PC-9 (cell line): ENCODE measurements around the gene SBF2. TPM values are rescaled to one million over a fixed set of nuclear protein-coding genes. Genes with fewer than 3 reads are reported as not detected.

Source experiments
- BruUV-seq: library from RNA; stranded (reverse); fragments of 400-500 nt; replicated peaks from 2 replicates; lab custom pipeline; 2021; lab: Mats Ljungman, UMichigan
- CTCF ChIA-PET: fragments of 300-600 bp; sonication (Branson Sonifier 250); formaldehyde crosslinking; loops from one replicate; lab custom pipeline; 2022; ENCODE audit warnings: antibody characterized with exemption; lab: Charles Lee
- POLR2A ChIA-PET: fragments of 300-600 bp; sonication (Branson Sonifier 250); formaldehyde crosslinking; loops from one replicate; lab custom pipeline; 2022; ENCODE audit warnings: antibody characterized with exemption; ENCODE audit not compliant: unreplicated experiment; lab: Charles Lee
- DNase-seq, 2 experiments: peaks; one replicate each; pipeline versions ENCODE4 v3.0.0 to v3.0.0-alpha.2; 2015 to 2022; ENCODE audit warnings: mixed read lengths in 1 of 2
- H2AFZ ChIP-seq: fragments of 200-600 bp; sonication (generic); 2 replicates; pipeline ENCODE4 v1.8.1; 2017; ENCODE audit warnings: antibody characterized with exemption
- H3F3A ChIP-seq: fragments of 200-600 bp; sonication (generic); 2 replicates; pipeline ENCODE4 v1.8.1; 2017; ENCODE audit warnings: antibody characterized with exemption, mild to moderate bottlenecking, low read depth; ENCODE audit not compliant: insufficient read depth
- H3K27ac ChIP-seq: fragments of 200-600 bp; sonication (generic); 2 replicates; pipeline ENCODE4 v1.6.1; 2016; ENCODE audit warnings: mixed run types
- H3K27me3 ChIP-seq: fragments of 200-600 bp; sonication (generic); 2 replicates; pipeline ENCODE4 v1.6.1; 2016; ENCODE audit warnings: low read depth, mixed run types; ENCODE audit not compliant: insufficient read depth
- H3K36me3 ChIP-seq: fragments of 200-600 bp; sonication (generic); 2 replicates; pipeline ENCODE4 v1.6.1; 2016; ENCODE audit warnings: low read depth, mixed run types
- H3K4me1 ChIP-seq: fragments of 200-600 bp; sonication (generic); replicated peaks from 2 replicates; pipeline ENCODE4 v1.6.1; 2016; ENCODE audit warnings: mixed run types; ENCODE audit not compliant: insufficient read depth
- H3K4me2 ChIP-seq: fragments of 200-600 bp; sonication (generic); 2 replicates; pipeline ENCODE4 v1.6.1; 2017; ENCODE audit warnings: mixed run types
- H3K4me3 ChIP-seq: fragments of 200-600 bp; sonication (generic); 2 replicates; pipeline ENCODE4 v1.6.1; 2016; ENCODE audit warnings: mixed run types
- H3K79me2 ChIP-seq: fragments of 200-600 bp; sonication (generic); 2 replicates; pipeline ENCODE4 v1.6.1; 2017; ENCODE audit warnings: low read depth, mixed run types
- H3K9me2 ChIP-seq: fragments of 200-600 bp; sonication (generic); 2 replicates; pipeline ENCODE4 v1.8.1; 2017; ENCODE audit warnings: mild to moderate bottlenecking; ENCODE audit not compliant: insufficient read depth
- H3K9me3 ChIP-seq: fragments of 200-600 bp; sonication (generic); 2 replicates; pipeline ENCODE4 v1.8.1; 2016; ENCODE audit warnings: low read depth; ENCODE audit not compliant: insufficient read depth
- H4K20me1 ChIP-seq: fragments of 200-600 bp; sonication (generic); 2 replicates; pipeline ENCODE4 v1.8.1; 2017; ENCODE audit not compliant: insufficient read depth
- EZH2 ChIP-seq: fragments of 200-600 bp; sonication (generic); IDR thresholded peaks from 2 replicates; pipeline ENCODE4 v1.8.0; 2017; ENCODE audit warnings: antibody characterized with exemption, low read depth
- intact Hi-C: fragments of 100-400 bp; cut with micrococcal nuclease; formaldehyde crosslinking; loops from one replicate; pipeline ENCODE4 v1.10.0; 2022; ENCODE audit not compliant: unreplicated experiment
- total RNA-seq: library from RNA; stranded (reverse); gene quantifications from 2 replicates; pipeline ENCODE4 v1.2.3, GENCODE V29; 2021
- TF ChIP-seq, protein P1 (sequence below): fragments of 200-600 bp; sonication (generic); conservative IDR thresholded peaks from 2 replicates; pipeline ENCODE4 v1.6.1; 2017; ENCODE audit warnings: mixed run types, antibody characterized with exemption, mild to moderate bottlenecking, moderate library complexity

Gene SBF2
- total RNA-seq, 1 experiment from 2014 or later, result 18.6 TPM

DNA sequence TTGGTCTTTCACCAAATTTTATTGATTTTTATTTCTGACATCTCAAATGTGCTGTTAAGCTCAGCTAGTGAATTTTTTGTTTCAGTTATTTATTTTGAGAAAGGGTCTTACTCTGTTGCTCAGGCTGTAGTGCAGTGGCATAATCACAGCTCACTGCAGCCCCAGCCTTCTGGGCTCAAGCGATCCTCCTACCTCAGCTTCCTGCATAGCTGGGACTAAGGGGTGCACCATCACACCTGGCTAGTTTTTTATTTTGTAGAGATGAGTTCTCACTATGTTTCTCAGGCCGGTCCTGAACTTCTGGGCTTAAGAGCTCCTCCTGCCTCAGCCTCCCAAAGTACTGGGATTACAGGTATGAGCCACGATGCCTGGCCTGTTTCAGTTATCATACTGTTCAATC, 282.0 kb downstream of the SBF2 start:
- no peaks in the 10 kb centered on the region for H3K79me2 ChIP-seq
- no peak overlapping the region for H3K27ac ChIP-seq
- BruUV-seq, result no TSS peak
- H4K20me1 ChIP-seq, result no peaks in the 10 kb centered on the region
- H3F3A ChIP-seq, result no peaks in the 10 kb centered on the region
- H3K36me3 ChIP-seq, result no peaks in the 10 kb centered on the region
- no peak overlapping the region for H2AFZ ChIP-seq
- H3K4me3 ChIP-seq, result no peak overlapping the region
- intact Hi-C loops, result no loop called here
- TF ChIP-seq, protein P1, sequence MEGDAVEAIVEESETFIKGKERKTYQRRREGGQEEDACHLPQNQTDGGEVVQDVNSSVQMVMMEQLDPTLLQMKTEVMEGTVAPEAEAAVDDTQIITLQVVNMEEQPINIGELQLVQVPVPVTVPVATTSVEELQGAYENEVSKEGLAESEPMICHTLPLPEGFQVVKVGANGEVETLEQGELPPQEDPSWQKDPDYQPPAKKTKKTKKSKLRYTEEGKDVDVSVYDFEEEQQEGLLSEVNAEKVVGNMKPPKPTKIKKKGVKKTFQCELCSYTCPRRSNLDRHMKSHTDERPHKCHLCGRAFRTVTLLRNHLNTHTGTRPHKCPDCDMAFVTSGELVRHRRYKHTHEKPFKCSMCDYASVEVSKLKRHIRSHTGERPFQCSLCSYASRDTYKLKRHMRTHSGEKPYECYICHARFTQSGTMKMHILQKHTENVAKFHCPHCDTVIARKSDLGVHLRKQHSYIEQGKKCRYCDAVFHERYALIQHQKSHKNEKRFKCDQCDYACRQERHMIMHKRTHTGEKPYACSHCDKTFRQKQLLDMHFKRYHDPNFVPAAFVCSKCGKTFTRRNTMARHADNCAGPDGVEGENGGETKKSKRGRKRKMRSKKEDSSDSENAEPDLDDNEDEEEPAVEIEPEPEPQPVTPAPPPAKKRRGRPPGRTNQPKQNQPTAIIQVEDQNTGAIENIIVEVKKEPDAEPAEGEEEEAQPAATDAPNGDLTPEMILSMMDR, result no peak
- TF ChIP-seq EZH2, result no peak
- no peak overlapping the region for H3K4me2 ChIP-seq
- H3K9me2 ChIP-seq, result no peaks in the 10 kb centered on the region
- POLR2A ChIA-PET, result no interaction called here
- CTCF ChIA-PET, result no interaction called here
- H3K4me1 ChIP-seq, result no peaks in the 10 kb centered on the region
- no peak for DNase-seq
- H3K27me3 ChIP-seq, result no peaks in the 10 kb centered on the region
- peaks cover 2% of the 10 kb centered on the region; the same call in 1 of the 2 replicates for H3K9me3 ChIP-seq

DNA sequence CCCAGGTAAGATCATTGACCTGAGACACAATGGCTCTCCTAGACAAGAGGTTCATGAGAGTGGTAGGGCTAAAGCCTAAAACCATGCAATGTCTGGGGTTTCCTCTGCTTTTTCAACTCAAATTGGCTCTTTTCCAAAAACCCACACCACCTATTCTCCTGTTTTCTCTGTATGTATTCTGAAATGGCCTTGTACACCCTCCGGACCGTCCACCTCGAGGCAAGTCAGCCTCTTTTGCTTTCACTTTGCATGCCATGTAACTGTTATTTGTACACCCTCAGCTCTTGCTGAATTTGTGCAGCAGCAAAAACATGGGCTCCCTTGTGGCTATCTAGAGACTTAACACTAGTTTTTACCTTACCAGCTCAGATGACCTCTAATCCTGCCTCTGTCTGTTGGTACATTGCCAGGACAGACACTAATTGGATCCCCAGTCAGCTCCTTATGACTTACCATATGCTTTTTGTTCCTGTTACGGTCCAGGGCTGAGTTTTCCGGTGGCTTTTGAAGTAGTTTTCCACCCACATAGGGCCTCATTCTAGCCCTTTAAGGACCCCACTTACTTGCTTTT, 288.0 kb downstream of the SBF2 start:
- Histone ChIP-seq H3K27ac (no peak overlapping the region), H3K9me3 (no peaks in the 10 kb centered on the region), H3K9me2 (no peaks in the 10 kb centered on the region), H3F3A (no peaks in the 10 kb centered on the region), H3K4me1 (no peaks in the 10 kb centered on the region), H3K4me3 (no peak overlapping the region), H3K4me2 (no peak overlapping the region), H3K27me3 (no peaks in the 10 kb centered on the region), H4K20me1 (no peaks in the 10 kb centered on the region), H3K36me3 (no peaks in the 10 kb centered on the region), H3K79me2 (no peaks in the 10 kb centered on the region), H2AFZ (no peak overlapping the region)
- BruUV-seq, result no TSS peak
- CTCF ChIA-PET, result no interaction called here
- POLR2A ChIA-PET, result no interaction called here
- intact Hi-C loops, result no loop called here
- no peak for DNase-seq
- no peak for TF ChIP-seq EZH2
- TF ChIP-seq, protein P1, result no peak

DNA sequence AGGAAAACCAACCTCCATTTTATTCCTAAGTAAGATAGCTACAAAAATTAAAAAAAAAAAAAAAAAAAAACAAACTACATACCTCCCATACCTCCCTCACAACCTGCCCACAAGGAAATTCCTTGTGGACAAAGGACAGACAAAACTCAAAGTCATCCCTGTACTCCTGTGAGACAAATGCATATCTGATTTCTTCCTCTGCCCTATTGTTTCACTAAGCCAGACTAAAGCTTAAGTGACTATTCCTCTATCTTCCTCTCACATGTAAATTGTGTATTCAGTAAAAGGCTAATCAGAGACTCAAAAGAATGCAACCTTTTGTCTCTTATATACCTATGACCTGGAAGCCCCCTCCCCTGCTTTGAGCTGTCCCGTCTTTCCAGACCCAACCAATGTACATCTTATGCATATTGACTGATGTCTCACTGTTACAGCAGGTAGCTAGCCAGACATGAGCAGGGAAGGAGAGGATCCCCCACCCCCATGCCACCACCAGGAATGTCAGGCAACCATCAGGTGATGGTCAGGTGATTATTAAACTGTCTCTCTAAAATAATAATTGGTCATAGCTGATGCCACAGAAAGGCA, 289.4 kb downstream of the SBF2 start:
- Histone ChIP-seq H3K9me2 (no peaks in the 10 kb centered on the region), H3K27me3 (no peaks in the 10 kb centered on the region), H3K79me2 (no peaks in the 10 kb centered on the region), H3K9me3 (no peaks in the 10 kb centered on the region), H4K20me1 (no peaks in the 10 kb centered on the region), H3K27ac (no peak overlapping the region), H3K36me3 (no peaks in the 10 kb centered on the region), H2AFZ (no peak overlapping the region), H3K4me2 (no peak overlapping the region), H3F3A (no peaks in the 10 kb centered on the region), H3K4me3 (no peak overlapping the region), H3K4me1 (no peaks in the 10 kb centered on the region)
- DNase-seq, result peak in 1 of 2 experiments; percentile 6
- POLR2A ChIA-PET, result interaction anchor here (0.6 kb wide), 4 partner anchors 20 to 498 kb away, joined by 3 to 15 read pairs (median 6); no protein-coding TSS in a partner anchor
- no TSS peak for BruUV-seq
- CTCF ChIA-PET, result interaction anchor here (0.6 kb wide), 1 partner anchor 165 kb away, joined by 8 read pairs; no protein-coding TSS in a partner anchor
- TF ChIP-seq, protein P1, result no peak
- TF ChIP-seq EZH2, result no peak
- intact Hi-C loops, result no loop called here
